Measurements from ENCODE around the gene TGFBR3. TPM values are rescaled to one million over a fixed set of nuclear protein-coding genes. Genes with fewer than 3 reads are reported as not detected.

TGFBR3 gene
- total RNA-seq, 1 donor from 2014 or later = 29.9 TPM

- peaks cover 70% of the 10 kb centered on the region for H3K36me3 Mint-ChIP-seq (ENCODE audit: low read depth)
- H3K4me3 Mint-ChIP-seq (ENCODE audit: low read depth) = no peak overlapping the region
- peak overlapping the region; percentile 18 for H3K27ac Mint-ChIP-seq
- H3K27me3 Mint-ChIP-seq (ENCODE audit: low read depth) = no peaks in the 10 kb centered on the region
- DNase-seq (ENCODE audit: low spot score) = no peak
- H3K4me1 Mint-ChIP-seq (ENCODE audit: low read depth) = peaks cover 42% of the 10 kb centered on the region
- H3K9me3 Mint-ChIP-seq = peaks cover 31% of the 10 kb centered on the region
- intact Hi-C loops (cut with micrococcal nuclease) = no loop called here
Observed at GRCh38 chr1:91745640-91746373, 140.1 kb downstream of the TGFBR3 start.

GRCh38 chr1:91744953-91745639 lies 140.9 kb downstream of the TGFBR3 start:
- H3K27ac Mint-ChIP-seq = no peak overlapping the region
- H3K4me1 Mint-ChIP-seq (ENCODE audit: low read depth) = peaks cover 35% of the 10 kb centered on the region
- peaks cover 69% of the 10 kb centered on the region for H3K36me3 Mint-ChIP-seq (ENCODE audit: low read depth)
- H3K27me3 Mint-ChIP-seq (ENCODE audit: low read depth) = no peaks in the 10 kb centered on the region
- no peak for DNase-seq (ENCODE audit: low spot score)
- intact Hi-C loops (cut with micrococcal nuclease) = no loop called here
- no peak overlapping the region for H3K4me3 Mint-ChIP-seq (ENCODE audit: low read depth)
- peaks cover 31% of the 10 kb centered on the region for H3K9me3 Mint-ChIP-seq

GRCh38 chr1:91742848-91743292 lies 143.1 kb downstream of the TGFBR3 start:
- H3K9me3 Mint-ChIP-seq = peaks cover 38% of the 10 kb centered on the region
- intact Hi-C loops (cut with micrococcal nuclease) = no loop called here
- H3K4me1 Mint-ChIP-seq (ENCODE audit: low read depth) = peaks cover 18% of the 10 kb centered on the region
- H3K36me3 Mint-ChIP-seq (ENCODE audit: low read depth) = peaks cover 75% of the 10 kb centered on the region
- H3K27ac Mint-ChIP-seq = no peak overlapping the region
- no peak overlapping the region for H3K4me3 Mint-ChIP-seq (ENCODE audit: low read depth)
- no peaks in the 10 kb centered on the region for H3K27me3 Mint-ChIP-seq (ENCODE audit: low read depth)
- no peak for DNase-seq (ENCODE audit: low spot score)

- no peak overlapping the region for H3K27ac Mint-ChIP-seq
- peaks cover 70% of the 10 kb centered on the region for H3K36me3 Mint-ChIP-seq (ENCODE audit: low read depth)
Observed at GRCh38 chr1:91741906-91742305, 144.0 kb downstream of the TGFBR3 start.

GRCh38 chr1:91741301-91741700 lies 144.7 kb downstream of the TGFBR3 start:
- peaks cover 64% of the 10 kb centered on the region for H3K36me3 Mint-ChIP-seq (ENCODE audit: low read depth)
- H3K27me3 Mint-ChIP-seq (ENCODE audit: low read depth) = no peaks in the 10 kb centered on the region
- DNase-seq (ENCODE audit: low spot score) = no peak
- peaks cover 13% of the 10 kb centered on the region for H3K4me1 Mint-ChIP-seq (ENCODE audit: low read depth)
- no peak overlapping the region for H3K4me3 Mint-ChIP-seq (ENCODE audit: low read depth)
- no peak overlapping the region for H3K27ac Mint-ChIP-seq
- peaks cover 22% of the 10 kb centered on the region for H3K9me3 Mint-ChIP-seq
- intact Hi-C loops (cut with micrococcal nuclease) = no loop called here

More at GRCh38 chr1:91741906-91742305, 144.0 kb downstream of the TGFBR3 start:
- intact Hi-C loops (cut with micrococcal nuclease) = no loop called here
- H3K4me3 Mint-ChIP-seq (ENCODE audit: low read depth) = no peak overlapping the region
- peaks cover 15% of the 10 kb centered on the region for H3K4me1 Mint-ChIP-seq (ENCODE audit: low read depth)
- peaks cover 28% of the 10 kb centered on the region for H3K9me3 Mint-ChIP-seq
- no peak for DNase-seq (ENCODE audit: low spot score)
- no peaks in the 10 kb centered on the region for H3K27me3 Mint-ChIP-seq (ENCODE audit: low read depth)

GRCh38 chr1:91737650-91738049 lies 148.3 kb downstream of the TGFBR3 start:
- Mint-ChIP-seq H3K27ac (no peak overlapping the region), H3K4me3 (ENCODE audit: low read depth) (no peak overlapping the region), H3K27me3 (ENCODE audit: low read depth) (no peaks in the 10 kb centered on the region), H3K9me3 (peaks cover 14% of the 10 kb centered on the region), H3K36me3 (ENCODE audit: low read depth) (peaks cover 54% of the 10 kb centered on the region), H3K4me1 (ENCODE audit: low read depth) (peaks cover 28% of the 10 kb centered on the region)
- no peak for DNase-seq (ENCODE audit: low spot score)
- intact Hi-C loops (cut with micrococcal nuclease) = no loop called here

- Mint-ChIP-seq H3K4me3 (ENCODE audit: low read depth) (no peak overlapping the region), H3K27ac (no peak overlapping the region), H3K9me3 (peaks cover 12% of the 10 kb centered on the region), H3K4me1 (ENCODE audit: low read depth) (peaks cover 33% of the 10 kb centered on the region), H3K27me3 (ENCODE audit: low read depth) (no peaks in the 10 kb centered on the region), H3K36me3 (ENCODE audit: low read depth) (peaks cover 53% of the 10 kb centered on the region)
- no peak for DNase-seq (ENCODE audit: low spot score)
- intact Hi-C loops (cut with micrococcal nuclease) = no loop called here
Observed at GRCh38 chr1:91736715-91737615, 149.0 kb downstream of the TGFBR3 start.

- no peak for DNase-seq (ENCODE audit: low spot score)
- peaks cover 37% of the 10 kb centered on the region for H3K4me1 Mint-ChIP-seq (ENCODE audit: low read depth)
- no peak overlapping the region for H3K27ac Mint-ChIP-seq
- H3K27me3 Mint-ChIP-seq (ENCODE audit: low read depth) = no peaks in the 10 kb centered on the region
- H3K36me3 Mint-ChIP-seq (ENCODE audit: low read depth) = peaks cover 54% of the 10 kb centered on the region
- peaks cover 8% of the 10 kb centered on the region for H3K9me3 Mint-ChIP-seq
- no peak overlapping the region for H3K4me3 Mint-ChIP-seq (ENCODE audit: low read depth)
- intact Hi-C loops (cut with micrococcal nuclease) = no loop called here
Observed at GRCh38 chr1:91736146-91736714, 149.7 kb downstream of the TGFBR3 start.

GRCh38 chr1:91735266-91735845 lies 150.6 kb downstream of the TGFBR3 start:
- Mint-ChIP-seq H3K27me3 (ENCODE audit: low read depth) (no peaks in the 10 kb centered on the region), H3K27ac (no peak overlapping the region), H3K4me1 (ENCODE audit: low read depth) (peaks cover 46% of the 10 kb centered on the region), H3K36me3 (ENCODE audit: low read depth) (peaks cover 54% of the 10 kb centered on the region), H3K4me3 (ENCODE audit: low read depth) (no peak overlapping the region), H3K9me3 (peaks cover 8% of the 10 kb centered on the region)
- no peak for DNase-seq (ENCODE audit: low spot score)
- intact Hi-C loops (cut with micrococcal nuclease) = no loop called here

GRCh38 chr1:91734761-91735160 lies 151.2 kb downstream of the TGFBR3 start:
- peaks cover 59% of the 10 kb centered on the region for H3K36me3 Mint-ChIP-seq (ENCODE audit: low read depth)

GRCh38 chr1:91733108-91733710 lies 152.7 kb downstream of the TGFBR3 start:
- no peaks in the 10 kb centered on the region for H3K27me3 Mint-ChIP-seq (ENCODE audit: low read depth)
- H3K9me3 Mint-ChIP-seq = peaks cover under 1% of the 10 kb centered on the region
- H3K36me3 Mint-ChIP-seq (ENCODE audit: low read depth) = peaks cover 58% of the 10 kb centered on the region
- intact Hi-C loops (cut with micrococcal nuclease) = no loop called here
- peaks cover 54% of the 10 kb centered on the region for H3K4me1 Mint-ChIP-seq (ENCODE audit: low read depth)
- no peak overlapping the region for H3K4me3 Mint-ChIP-seq (ENCODE audit: low read depth)
- no peak for DNase-seq (ENCODE audit: low spot score)
- no peak overlapping the region for H3K27ac Mint-ChIP-seq

More at GRCh38 chr1:91734761-91735160, 151.2 kb downstream of the TGFBR3 start:
- peaks cover 8% of the 10 kb centered on the region for H3K9me3 Mint-ChIP-seq
- no peak overlapping the region for H3K4me3 Mint-ChIP-seq (ENCODE audit: low read depth)
- no peak for DNase-seq (ENCODE audit: low spot score)
- peaks cover 51% of the 10 kb centered on the region for H3K4me1 Mint-ChIP-seq (ENCODE audit: low read depth)
- intact Hi-C loops (cut with micrococcal nuclease) = no loop called here
- H3K27me3 Mint-ChIP-seq (ENCODE audit: low read depth) = no peaks in the 10 kb centered on the region
- H3K27ac Mint-ChIP-seq = no peak overlapping the region

Data from activated T-helper 2 cell treated with anti-CD3 and anti-CD28 coated beads, Interferon-gamma antibody, Interleukin-2, Interleukin-4, amounts not matched to agents 10 μg/mL and 5 μg/mL and 100 μg/mL, durations not matched to agents 14 hours and 24 hours and 36 hours (primary cell).